Upper lobe of left lung (tissue), 6 donors: ENCODE data around the gene KIAA1958. TPM values are rescaled to one million over a fixed set of nuclear protein-coding genes. Genes with fewer than 3 reads are reported as not detected.

ENCODE experiments used
- ATAC-seq, 2 donors: fragments of 200-7000 bp; cut with Tn5 transposase; one replicate each; pipeline ENCODE4 v1.9.1; 2022; ENCODE audit warnings: mild to moderate bottlenecking in 2 of 2, moderate library complexity in 2 of 2; ENCODE audit not compliant: low FRiP score in 2 of 2
- DNase-seq, 2 donors: peaks; one replicate each; pipeline ENCODE4 v3.0.0-alpha.2; 2019 to 2020
- H3K27ac ChIP-seq, 4 donors: fragments of 200-600 bp; sonication (generic); one replicate each; pipeline ENCODE4 v1.5.1; 2016 to 2019
- H3K27me3 ChIP-seq, 4 donors: fragments of 200-600 bp; sonication (generic); one replicate each; pipeline ENCODE4 v1.5.1; 2017 to 2019
- H3K36me3 ChIP-seq, 4 donors: fragments of 200-600 bp; sonication (generic); one replicate each; pipeline ENCODE4 v1.5.1; 2016 to 2019
- H3K4me1 ChIP-seq, 4 donors: fragments of 200-600 bp; sonication (generic); one replicate each; pipeline ENCODE4 v1.5.1; 2018 to 2019
- H3K4me3 ChIP-seq, 4 donors: fragments of 200-600 bp; sonication (generic); one replicate each; pipeline ENCODE4 v1.5.1; 2017 to 2019; ENCODE audit warnings: mild to moderate bottlenecking in 2 of 4, moderate library complexity in 1 of 4
- H3K9me3 ChIP-seq, 4 donors: fragments of 200-600 bp; sonication (generic); one replicate each; pipeline ENCODE4 v1.5.1; 2018 to 2019
- CTCF ChIP-seq, 6 experiments: fragments of 450-650 bp in 4 of 6; fragments of 200-600 bp in 2 of 6; sonication (generic) in 2 of 6; IDR thresholded peaks; one replicate each; pipeline ENCODE4 v1.5.1; 2016 to 2019; ENCODE audit warnings: antibody characterized with exemption in 6 of 6
- EP300 ChIP-seq, 4 donors: sonication (generic); formaldehyde crosslinking; IDR thresholded peaks; one replicate each; pipeline ENCODE4 v1.5.1; 2017; ENCODE audit warnings: antibody characterized with exemption in 4 of 4, control low read depth in 2 of 4
- POLR2A ChIP-seq, 4 donors: fragments of 450-650 bp; IDR thresholded peaks; one replicate each; pipeline ENCODE4 v1.5.1; 2016 to 2017; ENCODE audit warnings: antibody characterized with exemption in 4 of 4, mild to moderate bottlenecking in 2 of 4
- POLR2AphosphoS5 ChIP-seq, 2 donors: sonication (generic); formaldehyde crosslinking; IDR thresholded peaks; one replicate each; pipeline ENCODE4 v1.5.1; 2017; ENCODE audit warnings: antibody characterized with exemption in 2 of 2
- WGBS, 2 donors: methylation state at CpG; one replicate each; pipeline ENCODE4 v1.1.5; 2017 to 2018; 5-methylcytosine and 5-hydroxymethylcytosine counted together
- total RNA-seq, 6 donors: library from RNA; depleted of rRNA in 4 of 6; stranded (reverse); fragments of >200 nt in 4 of 6; gene quantifications; one replicate each; pipeline versions ENCODE4 v1.1.0 to v1.2.1, GENCODE V29; 2016 to 2021
- donor health status: DM: no; HTN: no; CAD: no; lungs with moderate emphysema.
- donor health status: DM: no; HTN: yes; CAD: no; lungs with severe emphysema.

KIAA1958 gene
- total RNA-seq, 6 donors from 2014 or later, result 9.2 to 21.1 (median 14.2) TPM

GRCh38 chr9:112553256-112553826, 66.7 kb downstream of the KIAA1958 start:
- no peak overlapping the region for H3K27ac ChIP-seq
- DNase-seq (no peak), ATAC-seq (no peak)
- H3K4me1 ChIP-seq, result no peaks in the 10 kb centered on the region
- no peaks in the 10 kb centered on the region for H3K36me3 ChIP-seq
- no peak overlapping the region for H3K4me3 ChIP-seq
- H3K9me3 ChIP-seq, result no peaks in the 10 kb centered on the region
- no peaks in the 10 kb centered on the region for H3K27me3 ChIP-seq
- 80 to 89% methylated on average over 2 of the region's 2 CpGs for WGBS, 2 donors
- no peak for TF ChIP-seq POLR2A (IDR thresholded peaks at IDR 0.05)
- TF ChIP-seq EP300 (IDR thresholded peaks at IDR 0.05), result no peak
- TF ChIP-seq CTCF (IDR thresholded peaks at IDR 0.05), result no peak
- no peak for TF ChIP-seq POLR2AphosphoS5 (IDR thresholded peaks at IDR 0.05)

- no peak overlapping the region for H3K4me3 ChIP-seq
- DNase-seq (no peak), ATAC-seq (no peak)
- TF ChIP-seq POLR2A (IDR thresholded peaks at IDR 0.05), result no peak
- TF ChIP-seq EP300 (IDR thresholded peaks at IDR 0.05), result no peak
- TF ChIP-seq CTCF (IDR thresholded peaks at IDR 0.05), result no peak
- no peak for TF ChIP-seq POLR2AphosphoS5 (IDR thresholded peaks at IDR 0.05)
- no peaks in the 10 kb centered on the region for H3K4me1 ChIP-seq
- H3K36me3 ChIP-seq, result no peaks in the 10 kb centered on the region
- no peaks in the 10 kb centered on the region for H3K27me3 ChIP-seq
- no peaks in the 10 kb centered on the region for H3K9me3 ChIP-seq
- 6 to 86% methylated on average over 1 of the region's 1 CpG for WGBS, 2 donors
- no peak overlapping the region for H3K27ac ChIP-seq
Measured at GRCh38 chr9:112554516-112554915, 67.9 kb downstream of the KIAA1958 start.

- no peak overlapping the region for H3K27ac ChIP-seq
- H3K36me3 ChIP-seq, result no peaks in the 10 kb centered on the region
- no peaks in the 10 kb centered on the region for H3K27me3 ChIP-seq
- no peaks in the 10 kb centered on the region for H3K9me3 ChIP-seq
- H3K4me3 ChIP-seq, result no peak overlapping the region
- ATAC-seq (no peak), DNase-seq (no peak)
- no peaks in the 10 kb centered on the region for H3K4me1 ChIP-seq
- 98 to 100% methylated on average over 3 of the region's 3 CpGs for WGBS, 2 donors
- TF ChIP-seq EP300 (IDR thresholded peaks at IDR 0.05), result no peak
- TF ChIP-seq CTCF (IDR thresholded peaks at IDR 0.05), result no peak
- no peak for TF ChIP-seq POLR2AphosphoS5 (IDR thresholded peaks at IDR 0.05)
- TF ChIP-seq POLR2A (IDR thresholded peaks at IDR 0.05), result no peak
Measured at GRCh38 chr9:112555101-112555643, 68.5 kb downstream of the KIAA1958 start.

GRCh38 chr9:112555844-112556482, 69.3 kb downstream of the KIAA1958 start:
- H3K27ac ChIP-seq, result no peak overlapping the region
- no peaks in the 10 kb centered on the region for H3K9me3 ChIP-seq
- no peaks in the 10 kb centered on the region for H3K27me3 ChIP-seq
- DNase-seq (no peak), ATAC-seq (no peak)
- H3K4me1 ChIP-seq, result no peaks in the 10 kb centered on the region
- H3K4me3 ChIP-seq, result no peak overlapping the region
- no peak for TF ChIP-seq EP300 (IDR thresholded peaks at IDR 0.05)
- no peak for TF ChIP-seq CTCF (IDR thresholded peaks at IDR 0.05)
- TF ChIP-seq POLR2AphosphoS5 (IDR thresholded peaks at IDR 0.05), result no peak
- no peak for TF ChIP-seq POLR2A (IDR thresholded peaks at IDR 0.05)
- no peaks in the 10 kb centered on the region for H3K36me3 ChIP-seq
- WGBS, 2 donors, result 92% methylated on average over 9 of the region's 9 CpGs
